ENCODE results near the gene PTGR3.

The PTGR3 gene, protein sequence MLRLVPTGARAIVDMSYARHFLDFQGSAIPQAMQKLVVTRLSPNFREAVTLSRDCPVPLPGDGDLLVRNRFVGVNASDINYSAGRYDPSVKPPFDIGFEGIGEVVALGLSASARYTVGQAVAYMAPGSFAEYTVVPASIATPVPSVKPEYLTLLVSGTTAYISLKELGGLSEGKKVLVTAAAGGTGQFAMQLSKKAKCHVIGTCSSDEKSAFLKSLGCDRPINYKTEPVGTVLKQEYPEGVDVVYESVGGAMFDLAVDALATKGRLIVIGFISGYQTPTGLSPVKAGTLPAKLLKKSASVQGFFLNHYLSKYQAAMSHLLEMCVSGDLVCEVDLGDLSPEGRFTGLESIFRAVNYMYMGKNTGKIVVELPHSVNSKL

DNA sequence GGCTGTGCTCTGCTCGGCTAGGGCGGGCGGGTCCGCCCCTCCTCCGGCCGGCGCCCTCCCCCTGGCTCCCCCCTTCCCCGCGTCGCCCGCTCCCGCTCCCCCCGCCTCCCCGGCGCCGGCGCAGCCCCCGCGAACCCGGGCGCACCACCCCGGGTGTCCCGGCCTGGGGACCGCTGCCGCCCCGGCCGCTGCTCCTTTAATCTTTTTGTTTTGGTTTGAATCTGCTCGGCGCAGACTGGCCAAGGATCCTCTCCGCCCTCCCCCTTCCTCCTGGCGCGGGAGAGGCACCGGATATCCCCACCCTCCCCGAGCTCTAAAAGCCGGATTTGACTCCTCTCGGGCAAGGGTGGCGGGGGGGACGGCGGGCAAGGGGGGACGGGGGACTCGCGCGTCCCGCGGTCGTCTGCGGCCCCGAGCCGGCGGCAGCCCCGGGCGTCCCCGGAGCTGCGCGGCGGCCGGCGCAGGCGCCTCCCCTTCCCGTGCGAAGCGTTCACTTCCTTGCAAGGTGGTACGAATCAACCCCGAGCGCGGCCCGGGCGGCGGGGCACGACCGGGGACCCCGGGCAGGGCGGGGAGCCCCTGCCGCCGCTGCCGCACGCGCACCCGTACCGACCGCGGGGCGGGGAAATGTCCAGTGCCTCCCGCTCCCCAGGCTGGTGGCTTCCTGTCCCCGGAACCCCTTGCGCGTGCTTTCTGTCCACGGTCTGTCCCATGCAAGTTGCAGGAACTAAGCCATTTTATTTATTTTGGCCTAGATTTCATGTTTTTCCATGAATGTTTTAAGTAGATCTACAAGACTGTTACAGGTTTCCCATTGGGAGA is at the start of gene PTGR3:
PTGR3 (minus strand) TSS at position 11 of the 822 bp plus-strand sequence. CDS start 81 bp downstream, outside the sequence.
- DNase-seq (ENCODE audit: low read depth), result no peak

DNA sequence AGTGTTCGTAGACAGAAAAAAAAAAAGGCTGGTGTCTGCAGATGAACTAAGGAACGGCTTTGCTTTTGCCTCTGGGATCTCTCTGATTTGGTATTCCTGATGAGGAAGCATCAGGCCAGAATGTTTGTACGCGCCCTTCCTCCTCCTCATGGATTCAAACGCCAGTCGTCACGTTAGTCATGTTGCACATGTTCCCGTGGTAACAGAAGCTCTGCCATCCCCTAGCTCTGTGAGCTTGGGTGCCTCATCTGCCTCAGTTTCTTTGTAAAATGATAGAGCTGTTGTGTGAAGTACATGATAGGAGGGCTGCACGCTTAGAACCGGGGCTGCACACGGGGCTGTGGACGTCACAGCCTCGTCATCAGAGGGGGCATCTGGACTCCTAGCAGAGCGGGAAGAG is 48.7 kb upstream of the PTGR3 start:
- no peak for DNase-seq (ENCODE audit: low read depth)

- no peak for DNase-seq (ENCODE audit: low read depth)
Observed at GRCh38 chr18:75256376-75256775, 47.4 kb upstream of the PTGR3 start.

DNA sequence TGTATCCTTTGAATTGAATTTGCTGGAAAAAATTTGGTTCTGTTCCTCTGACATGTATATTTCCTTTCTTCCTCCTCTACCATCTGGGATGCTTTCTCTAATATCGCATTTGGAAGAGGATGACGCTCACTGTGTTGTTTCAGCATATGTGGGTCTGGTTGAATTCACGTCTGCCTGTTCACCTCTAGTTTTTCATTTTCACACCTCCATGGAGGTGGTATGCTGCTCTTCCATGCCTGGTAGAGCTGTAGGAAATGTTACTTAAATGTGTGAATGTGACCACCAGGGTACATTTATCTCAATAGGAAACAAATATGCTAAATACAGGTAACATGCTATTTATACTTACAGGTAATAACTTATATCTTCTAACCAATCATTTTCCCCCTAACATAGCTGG is 46.2 kb upstream of the PTGR3 start:
- no peak for DNase-seq (ENCODE audit: low read depth)

DNA sequence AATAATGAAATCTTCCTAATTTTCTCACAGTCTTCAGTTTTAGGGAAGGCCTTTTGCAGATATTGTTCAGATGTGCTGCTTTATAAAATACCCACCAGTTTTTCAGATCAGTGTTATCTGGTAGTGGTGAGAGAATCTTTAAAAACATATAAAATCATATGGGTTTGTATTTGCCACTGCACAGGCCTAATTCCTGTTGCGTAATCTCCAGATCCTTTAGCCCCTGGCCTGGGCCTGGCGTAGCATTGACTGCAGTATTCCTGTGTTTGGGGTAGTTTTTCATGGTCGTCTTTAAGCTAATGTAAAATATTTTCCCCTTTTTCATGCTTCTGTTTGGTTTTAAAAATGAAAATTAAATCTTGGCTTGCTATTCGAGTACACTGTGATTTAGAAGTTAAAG is 44.8 kb upstream of the PTGR3 start:
- DNase-seq (ENCODE audit: low read depth), result no peak

DNA sequence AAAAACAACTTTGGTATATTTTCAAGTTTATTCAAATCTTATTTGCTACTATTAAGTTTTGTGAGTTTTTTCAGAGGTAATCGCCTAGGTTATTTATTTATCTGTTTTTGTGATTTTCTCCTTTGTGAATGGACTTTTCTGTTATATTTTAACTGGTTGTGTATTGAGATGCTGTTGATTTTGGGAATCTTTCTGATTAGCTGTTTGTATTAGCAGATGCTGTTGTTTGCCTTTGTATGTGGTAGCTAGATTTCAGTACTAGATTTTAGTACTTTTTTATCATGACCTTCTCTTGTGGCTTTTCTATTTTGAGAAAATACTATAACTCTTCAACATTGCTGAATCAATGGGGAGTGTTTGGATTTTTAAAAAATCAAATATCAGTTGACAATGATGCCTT is 44.1 kb upstream of the PTGR3 start:
- DNase-seq (ENCODE audit: low read depth), result no peak

- no peak for DNase-seq (ENCODE audit: low read depth)
Observed at GRCh38 chr18:75252136-75252535, 43.2 kb upstream of the PTGR3 start.

GRCh38 chr18:75251466-75251865 is 42.5 kb upstream of the PTGR3 start:
- DNase-seq (ENCODE audit: low read depth), result no peak

DNA sequence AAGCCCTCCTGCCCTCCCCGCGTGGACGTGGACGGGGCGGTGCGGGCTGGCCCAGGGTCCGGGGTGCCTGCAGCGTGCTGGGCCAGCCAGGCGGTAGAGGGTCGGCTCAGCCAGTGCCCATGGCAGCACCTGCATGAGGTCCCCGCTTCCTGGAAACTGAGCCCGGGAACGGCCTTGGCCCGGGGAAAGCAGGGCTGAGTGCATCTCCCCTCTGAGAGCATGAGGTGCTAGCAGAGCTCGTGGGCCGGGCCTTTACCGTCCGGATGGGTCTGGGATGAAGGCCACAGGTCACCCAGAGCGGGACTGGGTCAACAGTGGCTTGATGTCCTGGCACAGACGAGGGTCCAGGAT is 41.5 kb upstream of the PTGR3 start:
- DNase-seq (ENCODE audit: low read depth), result no peak

DNA sequence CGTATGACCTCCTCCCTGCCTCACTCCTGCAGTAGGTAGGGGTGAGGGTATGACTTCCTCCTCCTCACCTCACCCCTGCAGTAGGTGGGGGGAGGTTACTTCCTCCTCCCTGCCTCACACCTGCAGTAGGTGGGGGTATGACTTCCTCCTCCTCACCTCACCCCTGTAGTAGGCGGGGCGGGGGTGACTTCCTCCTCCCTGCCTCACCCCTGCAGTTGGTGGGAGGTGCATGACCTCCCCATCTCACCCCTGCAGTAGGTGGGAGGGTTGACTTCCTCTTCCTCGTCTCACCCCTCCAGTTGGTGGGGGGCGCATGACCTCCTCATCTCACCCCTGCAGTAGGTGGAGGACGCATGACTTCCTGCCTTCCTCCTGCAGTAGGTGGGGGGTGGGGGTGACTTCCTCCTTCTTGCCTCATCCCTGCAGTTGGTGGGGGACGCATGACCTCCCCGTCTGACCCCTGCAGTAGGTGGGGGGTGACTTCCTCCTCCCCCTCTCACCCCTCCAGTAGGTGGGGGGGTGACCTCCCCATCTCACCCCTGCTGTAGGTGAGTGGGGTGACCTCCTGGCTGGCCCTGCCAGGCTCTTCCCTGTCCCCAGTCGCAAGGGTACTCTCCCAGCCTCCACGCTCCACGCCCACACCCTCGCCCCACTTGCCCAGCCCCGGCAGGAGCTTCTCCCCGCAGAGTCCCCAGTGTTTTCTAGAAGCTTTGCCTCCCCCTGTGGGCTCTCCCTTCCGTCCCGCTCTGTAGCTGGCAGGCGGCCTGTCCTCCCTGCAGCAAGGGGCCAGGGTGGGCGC is 40.9 kb upstream of the PTGR3 start:
- DNase-seq (ENCODE audit: low read depth), result no peak

- DNase-seq (ENCODE audit: low read depth), result no peak
Observed at GRCh38 chr18:75249175-75249518, 40.2 kb upstream of the PTGR3 start.

DNA sequence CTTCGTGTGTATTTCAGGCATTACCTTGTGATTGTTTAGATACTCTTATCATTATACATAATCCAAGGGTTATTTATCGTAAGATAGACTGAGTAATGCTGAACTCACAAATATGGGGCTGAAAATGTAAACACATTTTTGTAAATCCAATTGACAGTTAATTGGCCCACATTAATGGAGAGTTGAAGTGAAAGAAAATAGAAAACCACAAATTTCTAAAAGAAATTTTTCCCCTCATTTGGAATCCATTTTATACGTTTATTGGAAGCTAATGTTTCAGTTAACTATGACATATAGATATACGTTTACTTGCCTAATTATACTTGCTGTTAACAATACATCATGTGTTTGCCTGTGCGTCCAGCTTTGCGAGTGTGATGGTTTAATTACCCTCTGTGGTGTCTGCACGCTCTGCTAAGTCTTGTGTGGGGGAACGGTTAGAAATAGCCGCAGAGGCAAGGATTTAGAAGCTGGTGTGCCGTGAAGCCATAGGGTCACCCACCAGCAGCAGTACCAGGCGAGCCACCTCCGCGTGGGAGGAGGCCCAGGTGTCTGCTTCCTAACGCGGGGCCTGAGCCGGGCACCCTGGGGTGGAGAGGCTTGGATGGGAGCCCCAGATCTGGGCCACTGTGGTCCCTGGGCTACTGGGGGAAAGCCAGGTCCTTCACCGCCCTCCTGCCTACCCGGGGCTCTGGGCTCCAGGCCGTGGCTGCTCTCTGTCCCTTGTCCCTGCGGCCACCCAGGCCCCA is 39.7 kb upstream of the PTGR3 start:
- DNase-seq (ENCODE audit: low read depth), result no peak

GRCh38 chr18:75247611-75248421 is 38.9 kb upstream of the PTGR3 start:
- peak; percentile 42 for DNase-seq (ENCODE audit: low read depth)

- peak; percentile 30 for DNase-seq (ENCODE audit: low read depth)
Observed at GRCh38 chr18:75246721-75247610, 38.0 kb upstream of the PTGR3 start.

- no peak for DNase-seq (ENCODE audit: low read depth)
Observed at GRCh38 chr18:75244351-75245313, 35.7 kb upstream of the PTGR3 start.

- DNase-seq (ENCODE audit: low read depth), result no peak
Observed at GRCh38 chr18:75241705-75242104, 32.8 kb upstream of the PTGR3 start.

DNA sequence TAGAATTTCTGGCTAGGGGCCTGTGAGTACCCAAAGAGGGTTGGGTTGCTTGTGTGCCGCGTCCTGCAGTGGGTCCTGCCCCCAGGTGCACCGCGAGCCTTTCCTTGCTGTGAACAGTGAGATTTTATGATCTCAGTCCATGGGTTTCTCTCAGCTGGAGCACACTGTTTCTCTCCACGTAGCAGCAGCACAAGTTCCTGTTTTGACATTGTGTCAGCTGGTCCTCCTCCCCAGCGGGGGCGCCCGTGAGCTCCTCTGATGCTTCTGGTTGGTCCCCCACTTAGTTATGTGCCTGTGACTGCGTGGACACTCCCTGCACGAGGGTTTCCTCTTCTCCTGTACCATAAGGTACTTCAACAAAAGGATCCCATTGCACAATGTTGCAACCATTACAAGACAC is 31.5 kb upstream of the PTGR3 start:
- no peak for DNase-seq (ENCODE audit: low read depth)

GRCh38 chr18:75238786-75239185 is 29.8 kb upstream of the PTGR3 start:
- DNase-seq (ENCODE audit: low read depth), result no peak

DNA sequence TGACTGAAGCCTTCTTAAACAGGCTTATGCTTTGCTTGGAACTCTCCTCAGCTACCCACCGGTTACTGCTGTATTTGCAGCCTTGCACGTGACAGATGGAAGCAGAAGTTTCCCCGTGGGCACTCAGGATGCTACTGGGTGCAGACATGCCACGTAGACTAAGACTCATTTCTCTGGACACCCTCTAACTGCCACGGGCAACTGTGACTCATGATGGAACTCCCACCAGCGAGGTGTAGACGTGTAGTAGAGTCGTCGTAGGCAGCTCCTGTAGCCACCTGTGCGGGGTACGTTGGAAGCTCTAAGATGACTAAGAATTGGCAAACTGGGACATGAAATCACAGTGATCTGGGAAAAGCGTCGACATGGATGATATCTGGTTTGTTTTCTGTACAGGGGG is 29.2 kb upstream of the PTGR3 start:
- DNase-seq (ENCODE audit: low read depth), result no peak
